HL-60 (cell line): ENCODE data around the gene THUMPD2.

Experiments
- GABPA ChIP-seq: IDR thresholded peaks from 2 replicates; pipeline ENCODE4 v1.6.1; 2012; ENCODE audit warnings: low read depth
- POLR2AphosphoS5 ChIP-seq: IDR thresholded peaks from 2 replicates; pipeline ENCODE4 v1.6.1; 2012; ENCODE audit warnings: low read depth
- TF ChIP-seq, protein P1 (sequence below): IDR thresholded peaks from one replicate; pipeline ENCODE4 v1.5.1; 2011; ENCODE audit warnings: low read length, control low read depth, inconsistent platforms; ENCODE audit not compliant: insufficient read depth
- TF ChIP-seq, protein P2 (sequence below): IDR thresholded peaks from 2 replicates; pipeline ENCODE4 v1.6.1; 2012; ENCODE audit warnings: low read depth; ENCODE audit not compliant: insufficient replicate concordance

DNA sequence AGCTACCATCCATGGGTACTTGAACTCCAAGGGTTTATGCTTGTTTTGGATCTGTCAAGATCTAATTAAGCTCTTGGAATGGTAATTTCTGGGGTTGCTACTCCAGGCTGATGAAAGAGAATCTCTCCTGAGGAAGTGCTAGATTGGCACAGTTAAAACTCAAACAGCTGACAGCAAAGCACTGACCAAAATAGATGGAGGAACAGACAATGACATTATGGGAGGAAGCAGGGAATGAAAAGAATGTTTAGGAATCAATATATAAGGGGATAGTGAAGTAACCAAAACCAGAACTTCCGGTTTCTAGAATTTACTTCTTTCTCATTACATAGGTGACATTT is 6.3 kb downstream of the THUMPD2 start:
- TF ChIP-seq, protein P1, sequence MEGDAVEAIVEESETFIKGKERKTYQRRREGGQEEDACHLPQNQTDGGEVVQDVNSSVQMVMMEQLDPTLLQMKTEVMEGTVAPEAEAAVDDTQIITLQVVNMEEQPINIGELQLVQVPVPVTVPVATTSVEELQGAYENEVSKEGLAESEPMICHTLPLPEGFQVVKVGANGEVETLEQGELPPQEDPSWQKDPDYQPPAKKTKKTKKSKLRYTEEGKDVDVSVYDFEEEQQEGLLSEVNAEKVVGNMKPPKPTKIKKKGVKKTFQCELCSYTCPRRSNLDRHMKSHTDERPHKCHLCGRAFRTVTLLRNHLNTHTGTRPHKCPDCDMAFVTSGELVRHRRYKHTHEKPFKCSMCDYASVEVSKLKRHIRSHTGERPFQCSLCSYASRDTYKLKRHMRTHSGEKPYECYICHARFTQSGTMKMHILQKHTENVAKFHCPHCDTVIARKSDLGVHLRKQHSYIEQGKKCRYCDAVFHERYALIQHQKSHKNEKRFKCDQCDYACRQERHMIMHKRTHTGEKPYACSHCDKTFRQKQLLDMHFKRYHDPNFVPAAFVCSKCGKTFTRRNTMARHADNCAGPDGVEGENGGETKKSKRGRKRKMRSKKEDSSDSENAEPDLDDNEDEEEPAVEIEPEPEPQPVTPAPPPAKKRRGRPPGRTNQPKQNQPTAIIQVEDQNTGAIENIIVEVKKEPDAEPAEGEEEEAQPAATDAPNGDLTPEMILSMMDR, result no peak
- TF ChIP-seq, protein P2, sequence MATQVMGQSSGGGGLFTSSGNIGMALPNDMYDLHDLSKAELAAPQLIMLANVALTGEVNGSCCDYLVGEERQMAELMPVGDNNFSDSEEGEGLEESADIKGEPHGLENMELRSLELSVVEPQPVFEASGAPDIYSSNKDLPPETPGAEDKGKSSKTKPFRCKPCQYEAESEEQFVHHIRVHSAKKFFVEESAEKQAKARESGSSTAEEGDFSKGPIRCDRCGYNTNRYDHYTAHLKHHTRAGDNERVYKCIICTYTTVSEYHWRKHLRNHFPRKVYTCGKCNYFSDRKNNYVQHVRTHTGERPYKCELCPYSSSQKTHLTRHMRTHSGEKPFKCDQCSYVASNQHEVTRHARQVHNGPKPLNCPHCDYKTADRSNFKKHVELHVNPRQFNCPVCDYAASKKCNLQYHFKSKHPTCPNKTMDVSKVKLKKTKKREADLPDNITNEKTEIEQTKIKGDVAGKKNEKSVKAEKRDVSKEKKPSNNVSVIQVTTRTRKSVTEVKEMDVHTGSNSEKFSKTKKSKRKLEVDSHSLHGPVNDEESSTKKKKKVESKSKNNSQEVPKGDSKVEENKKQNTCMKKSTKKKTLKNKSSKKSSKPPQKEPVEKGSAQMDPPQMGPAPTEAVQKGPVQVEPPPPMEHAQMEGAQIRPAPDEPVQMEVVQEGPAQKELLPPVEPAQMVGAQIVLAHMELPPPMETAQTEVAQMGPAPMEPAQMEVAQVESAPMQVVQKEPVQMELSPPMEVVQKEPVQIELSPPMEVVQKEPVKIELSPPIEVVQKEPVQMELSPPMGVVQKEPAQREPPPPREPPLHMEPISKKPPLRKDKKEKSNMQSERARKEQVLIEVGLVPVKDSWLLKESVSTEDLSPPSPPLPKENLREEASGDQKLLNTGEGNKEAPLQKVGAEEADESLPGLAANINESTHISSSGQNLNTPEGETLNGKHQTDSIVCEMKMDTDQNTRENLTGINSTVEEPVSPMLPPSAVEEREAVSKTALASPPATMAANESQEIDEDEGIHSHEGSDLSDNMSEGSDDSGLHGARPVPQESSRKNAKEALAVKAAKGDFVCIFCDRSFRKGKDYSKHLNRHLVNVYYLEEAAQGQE, result no peak
- TF ChIP-seq POLR2AphosphoS5, result no peak
- TF ChIP-seq GABPA, result no peak
